Smooth muscle cell (in vitro differentiated cells): ENCODE measurements around the gene LCE2D. TPM values are rescaled to one million over a fixed set of nuclear protein-coding genes. Genes with fewer than 3 reads are reported as not detected.
"Not testable (repeated sequence)": the region's sequence is repeated elsewhere in the genome, so short reads cannot be mapped to it uniquely, and the experiment has no call there.

Experiments
- DNase-seq: peaks from one replicate; lab custom pipeline; 2025; ENCODE audit not compliant: unreplicated experiment; lab: John Stamatoyannopoulos, UW
- H2AFZ ChIP-seq: fragments of 200-600 bp; sonication (generic); 2 replicates; pipeline ENCODE4 v1.6.0; 2016; ENCODE audit warnings: antibody characterized with exemption, low read depth, mild to moderate bottlenecking
- H3F3A ChIP-seq: fragments of 200-600 bp; sonication (generic); 2 replicates; pipeline ENCODE4 v1.6.0; 2017; ENCODE audit warnings: antibody characterized with exemption, low read depth
- H3K27ac ChIP-seq: fragments of 200-600 bp; sonication (generic); 2 replicates; pipeline ENCODE4 v1.5.1; 2016; ENCODE audit warnings: low read depth, mild to moderate bottlenecking
- H3K27me3 ChIP-seq: fragments of 200-600 bp; sonication (generic); 2 replicates; pipeline ENCODE4 v1.6.1; 2016; ENCODE audit warnings: low read depth, mild to moderate bottlenecking
- H3K36me3 ChIP-seq: fragments of 200-600 bp; sonication (generic); 2 replicates; pipeline ENCODE4 v1.5.1; 2016; ENCODE audit warnings: low read depth
- H3K4me1 ChIP-seq: fragments of 200-600 bp; sonication (generic); 2 replicates; pipeline ENCODE4 v1.5.1; 2016; ENCODE audit warnings: low read depth
- H3K4me2 ChIP-seq: fragments of 200-600 bp; sonication (generic); 2 replicates; pipeline ENCODE4 v1.6.0; 2016; ENCODE audit warnings: mild to moderate bottlenecking
- H3K4me3 ChIP-seq: fragments of 200-600 bp; sonication (generic); 2 replicates; pipeline ENCODE4 v1.5.1; 2016; ENCODE audit warnings: mild to moderate bottlenecking
- H3K79me2 ChIP-seq: fragments of 200-600 bp; sonication (generic); 2 replicates; pipeline ENCODE4 v1.6.0; 2016; ENCODE audit warnings: low read depth, mild to moderate bottlenecking
- H3K9ac ChIP-seq: fragments of 200-600 bp; sonication (generic); 2 replicates; pipeline ENCODE4 v1.6.0; 2016; ENCODE audit warnings: low read depth
- H3K9me3 ChIP-seq: fragments of 200-600 bp; sonication (generic); replicated peaks from 2 replicates; pipeline ENCODE4 v1.5.1; 2016; ENCODE audit warnings: low read depth
- H4K20me1 ChIP-seq: fragments of 200-600 bp; sonication (generic); 2 replicates; pipeline ENCODE4 v1.6.0; 2016; ENCODE audit warnings: low read depth
- WGBS: methylation state at CpG from one replicate; pipeline ENCODE4 v1.1.7; 2016; ENCODE audit warnings: low lambda C conversion rate; 5-methylcytosine and 5-hydroxymethylcytosine counted together
- polyA plus RNA-seq: library from polyadenylated mRNA; unstranded; fragments of >200 nt; fragmentation: Nextera tagmentation; extraction: Ambion mirVana; gene quantifications from 2 replicates; pipeline ENCODE4 v1.2.1, GENCODE V29; 2016
- total RNA-seq: library from RNA; depleted of rRNA; stranded (reverse); fragments of >200 nt; gene quantifications from 2 replicates; pipeline ENCODE4 v1.2.3, GENCODE V29; 2014
- TF ChIP-seq, protein P1 (sequence below): fragments of 200-600 bp; sonication (generic); IDR thresholded peaks from 2 replicates; pipeline ENCODE4 v1.5.1; 2017; ENCODE audit warnings: borderline replicate concordance, mild to moderate bottlenecking, antibody characterized with exemption; ENCODE audit not compliant: insufficient read depth, poor library complexity, severe bottlenecking

The LCE2D gene
- total and polyA plus RNA-seq, 2 experiments from 2014 or later: not detected

DNA sequence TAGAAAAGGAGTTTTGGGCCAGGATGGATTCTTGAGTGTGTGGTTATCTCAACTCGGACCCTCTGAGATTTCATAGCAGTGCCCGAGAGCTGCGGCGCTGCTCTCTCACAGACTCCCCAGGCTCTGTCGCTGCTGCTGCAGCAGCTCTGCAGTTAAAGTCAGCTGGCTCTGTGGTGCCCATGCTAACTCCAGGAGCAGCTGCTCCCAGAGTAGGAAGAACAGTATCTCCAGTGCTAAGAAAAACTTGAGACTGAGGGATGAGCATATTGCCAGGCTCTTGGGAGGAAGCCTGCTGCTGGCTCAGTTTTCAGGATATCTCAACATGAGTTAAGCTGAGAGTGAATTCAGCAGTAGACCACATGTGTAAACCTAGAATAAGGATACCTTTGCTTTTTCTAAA, 4.5 kb downstream of the LCE2D start:
- Histone ChIP-seq H3K4me1 (no peaks in the 10 kb centered on the region), H3K36me3 (no peaks in the 10 kb centered on the region), H4K20me1 (no peaks in the 10 kb centered on the region), H3K9ac (no peak overlapping the region), H3K9me3 (no peaks in the 10 kb centered on the region), H3K27ac (no peak overlapping the region), H3K27me3 (no peaks in the 10 kb centered on the region), H3K4me3 (no peak overlapping the region), H3K79me2 (no peaks in the 10 kb centered on the region), H3F3A (no peaks in the 10 kb centered on the region), H2AFZ (no peak overlapping the region), H3K4me2 (no peak overlapping the region)
- 82% methylated on average over 5 of the region's 5 CpGs for WGBS
- TF ChIP-seq, protein P1, sequence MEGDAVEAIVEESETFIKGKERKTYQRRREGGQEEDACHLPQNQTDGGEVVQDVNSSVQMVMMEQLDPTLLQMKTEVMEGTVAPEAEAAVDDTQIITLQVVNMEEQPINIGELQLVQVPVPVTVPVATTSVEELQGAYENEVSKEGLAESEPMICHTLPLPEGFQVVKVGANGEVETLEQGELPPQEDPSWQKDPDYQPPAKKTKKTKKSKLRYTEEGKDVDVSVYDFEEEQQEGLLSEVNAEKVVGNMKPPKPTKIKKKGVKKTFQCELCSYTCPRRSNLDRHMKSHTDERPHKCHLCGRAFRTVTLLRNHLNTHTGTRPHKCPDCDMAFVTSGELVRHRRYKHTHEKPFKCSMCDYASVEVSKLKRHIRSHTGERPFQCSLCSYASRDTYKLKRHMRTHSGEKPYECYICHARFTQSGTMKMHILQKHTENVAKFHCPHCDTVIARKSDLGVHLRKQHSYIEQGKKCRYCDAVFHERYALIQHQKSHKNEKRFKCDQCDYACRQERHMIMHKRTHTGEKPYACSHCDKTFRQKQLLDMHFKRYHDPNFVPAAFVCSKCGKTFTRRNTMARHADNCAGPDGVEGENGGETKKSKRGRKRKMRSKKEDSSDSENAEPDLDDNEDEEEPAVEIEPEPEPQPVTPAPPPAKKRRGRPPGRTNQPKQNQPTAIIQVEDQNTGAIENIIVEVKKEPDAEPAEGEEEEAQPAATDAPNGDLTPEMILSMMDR: no peak
- no peak for DNase-seq

DNA sequence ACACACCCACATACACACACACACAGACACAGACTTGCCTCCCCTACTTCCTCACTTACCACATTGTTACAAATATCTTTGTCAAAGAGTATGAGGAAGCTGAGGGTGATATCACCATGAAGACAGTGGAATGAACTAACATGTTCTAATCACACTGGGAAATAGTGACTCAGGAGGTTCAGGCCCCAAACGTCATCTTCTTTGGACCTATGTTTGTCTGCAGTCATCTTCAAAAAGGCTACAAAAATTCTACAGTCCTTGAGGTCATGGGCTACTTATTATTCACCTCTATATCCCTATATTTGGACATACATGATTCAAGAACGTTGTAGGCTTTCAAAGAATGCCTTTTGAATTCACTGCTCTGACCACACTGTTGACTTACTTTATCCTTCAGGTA, 9.8 kb downstream of the LCE2D start:
- H3K27me3 ChIP-seq: no peaks in the 10 kb centered on the region
- H3K36me3 ChIP-seq: no peaks in the 10 kb centered on the region
- H3K9me3 ChIP-seq: peaks cover under 1% of the 10 kb centered on the region
- H3K79me2 ChIP-seq: no peaks in the 10 kb centered on the region
- H3K4me3 ChIP-seq: no peak overlapping the region
- H3K4me1 ChIP-seq: no peaks in the 10 kb centered on the region
- H3K4me2 ChIP-seq: no peak overlapping the region
- H3K27ac ChIP-seq: no peak overlapping the region
- 27% methylated on average over 2 of the region's 2 CpGs for WGBS
- DNase-seq: no peak
- no peak overlapping the region for H3K9ac ChIP-seq
- no peaks in the 10 kb centered on the region for H3F3A ChIP-seq
- no peak overlapping the region for H2AFZ ChIP-seq
- no peaks in the 10 kb centered on the region for H4K20me1 ChIP-seq
- TF ChIP-seq, protein P1: no peak

DNA sequence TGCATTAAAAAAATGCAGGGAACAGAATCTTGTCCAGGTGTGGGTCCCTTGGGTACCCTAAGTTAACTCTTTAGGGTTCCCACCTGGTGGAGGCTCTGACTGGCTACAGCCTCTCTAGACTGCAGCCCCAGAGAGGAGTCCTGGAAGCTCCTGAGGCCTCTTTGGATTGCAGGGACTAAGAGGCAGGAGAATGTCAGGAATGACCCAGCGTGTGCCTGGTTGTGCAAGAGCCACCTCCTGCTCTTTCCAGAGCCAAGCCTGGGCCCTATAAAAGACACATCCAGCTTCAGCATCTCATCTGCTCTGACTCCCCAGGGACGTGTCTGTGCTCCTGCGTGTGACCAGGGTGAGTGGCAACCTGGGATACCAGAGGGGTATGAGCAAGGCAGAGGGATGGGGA, 11.8 kb downstream of the LCE2D start, which contains the start of gene LCE2C:
Gene LCE2C (plus strand): TSS at position 297 of the 400 bp plus-strand sequence. CDS start 737 bp downstream, outside the sequence.
- not testable (repeated sequence) for DNase-seq, H3K27me3 ChIP-seq, H3K27ac ChIP-seq, H3K4me1 ChIP-seq, H4K20me1 ChIP-seq, H2AFZ ChIP-seq, H3K4me3 ChIP-seq, H3K9me3 ChIP-seq, H3K4me2 ChIP-seq, H3F3A ChIP-seq, H3K9ac ChIP-seq, H3K36me3 ChIP-seq, H3K79me2 ChIP-seq
- 46% methylated on average over 3 of the region's 3 CpGs for WGBS

DNA sequence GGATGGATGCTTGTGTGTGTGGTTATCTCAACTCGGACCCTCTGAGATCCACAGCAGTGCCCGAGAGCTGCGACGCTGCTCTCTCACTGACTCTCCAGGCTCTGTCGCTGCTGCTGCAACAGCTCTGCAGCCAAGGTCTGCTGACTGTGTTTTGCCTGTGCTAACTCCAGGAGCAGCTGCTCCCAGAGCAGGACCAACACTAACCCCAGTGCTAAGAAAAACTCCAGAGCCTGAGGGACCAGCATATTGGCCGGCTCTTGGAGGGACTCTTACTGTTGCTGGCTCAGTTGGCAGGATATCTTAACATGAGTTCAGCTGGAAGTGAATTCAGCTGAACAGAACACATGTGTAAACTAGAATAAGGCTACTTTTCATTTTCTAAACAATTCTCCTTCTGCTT, 16.3 kb downstream of the LCE2D start:
- DNase-seq: no peak
- TF ChIP-seq, protein P1: no peak
- Histone ChIP-seq H3K27me3 (no peaks in the 10 kb centered on the region), H3K9me3 (peaks cover 4% of the 10 kb centered on the region), H4K20me1 (no peaks in the 10 kb centered on the region), H3K79me2 (no peaks in the 10 kb centered on the region), H3K36me3 (no peaks in the 10 kb centered on the region), H3K4me1 (no peaks in the 10 kb centered on the region), H2AFZ (no peak overlapping the region), H3F3A (no peaks in the 10 kb centered on the region), H3K9ac (no peak overlapping the region), H3K27ac (no peak overlapping the region), H3K4me2 (no peak overlapping the region), H3K4me3 (no peak overlapping the region)
- WGBS: 79% methylated on average over 6 of the region's 6 CpGs
